ENCODE data around the gene LDLRAD3.

Gene LDLRAD3

GRCh38 chr11:36121054-36121453, 177.2 kb downstream of the LDLRAD3 start:
- Histone ChIP-seq H4K20me1 (ENCODE audit: insufficient read depth, low read length) (no peaks in the 10 kb centered on the region), H2AFZ (ENCODE audit: low read depth, low read length) (no peak overlapping the region), H3K27ac (ENCODE audit: low read length) (no peak overlapping the region), H3K4me3 (ENCODE audit: low read length) (no peak overlapping the region), H3K79me2 (ENCODE audit: low read length) (no peaks in the 10 kb centered on the region), H3K4me1 (ENCODE audit: low read length) (no peaks in the 10 kb centered on the region), H3K27me3 (ENCODE audit: low read depth, low read length) (peaks cover 5% of the 10 kb centered on the region), H3K4me2 (ENCODE audit: low read length) (no peak overlapping the region), H3K9me3 (ENCODE audit: insufficient read depth, low read length) (no peaks in the 10 kb centered on the region), H3K36me3 (replicated peaks; ENCODE audit: low read depth, low read length) (no peaks in the 10 kb centered on the region), H3K9ac (ENCODE audit: low read length) (no peak overlapping the region)
- TF ChIP-seq CTCF (IDR thresholded peaks at IDR 0.05; ENCODE audit: low read depth, low read length): no peak

- TF ChIP-seq CTCF (IDR thresholded peaks at IDR 0.05; ENCODE audit: low read depth, low read length): no peak
- no peak for TF ChIP-seq EZH2phosphoT487 (IDR thresholded peaks at IDR 0.05; ENCODE audit: low read depth)
- H3K27ac ChIP-seq (ENCODE audit: low read length): no peak overlapping the region
- H3K4me1 ChIP-seq (ENCODE audit: low read length): no peaks in the 10 kb centered on the region
- H3K9ac ChIP-seq (ENCODE audit: low read length): no peak overlapping the region
- no peaks in the 10 kb centered on the region for H3K79me2 ChIP-seq (ENCODE audit: low read length)
- no peak overlapping the region for H3K4me3 ChIP-seq (ENCODE audit: low read length)
- H3K9me3 ChIP-seq (ENCODE audit: insufficient read depth, low read length): no peaks in the 10 kb centered on the region
- no peak overlapping the region for H3K4me2 ChIP-seq (ENCODE audit: low read length)
- no peak overlapping the region for H2AFZ ChIP-seq (ENCODE audit: low read depth, low read length)
- H4K20me1 ChIP-seq (ENCODE audit: insufficient read depth, low read length): no peaks in the 10 kb centered on the region
- H3K27me3 ChIP-seq (ENCODE audit: low read depth, low read length): peaks cover 17% of the 10 kb centered on the region
- no peaks in the 10 kb centered on the region for H3K36me3 ChIP-seq (replicated peaks; ENCODE audit: low read depth, low read length)
Measured at GRCh38 chr11:36122671-36123070, 178.8 kb downstream of the LDLRAD3 start.

DNA sequence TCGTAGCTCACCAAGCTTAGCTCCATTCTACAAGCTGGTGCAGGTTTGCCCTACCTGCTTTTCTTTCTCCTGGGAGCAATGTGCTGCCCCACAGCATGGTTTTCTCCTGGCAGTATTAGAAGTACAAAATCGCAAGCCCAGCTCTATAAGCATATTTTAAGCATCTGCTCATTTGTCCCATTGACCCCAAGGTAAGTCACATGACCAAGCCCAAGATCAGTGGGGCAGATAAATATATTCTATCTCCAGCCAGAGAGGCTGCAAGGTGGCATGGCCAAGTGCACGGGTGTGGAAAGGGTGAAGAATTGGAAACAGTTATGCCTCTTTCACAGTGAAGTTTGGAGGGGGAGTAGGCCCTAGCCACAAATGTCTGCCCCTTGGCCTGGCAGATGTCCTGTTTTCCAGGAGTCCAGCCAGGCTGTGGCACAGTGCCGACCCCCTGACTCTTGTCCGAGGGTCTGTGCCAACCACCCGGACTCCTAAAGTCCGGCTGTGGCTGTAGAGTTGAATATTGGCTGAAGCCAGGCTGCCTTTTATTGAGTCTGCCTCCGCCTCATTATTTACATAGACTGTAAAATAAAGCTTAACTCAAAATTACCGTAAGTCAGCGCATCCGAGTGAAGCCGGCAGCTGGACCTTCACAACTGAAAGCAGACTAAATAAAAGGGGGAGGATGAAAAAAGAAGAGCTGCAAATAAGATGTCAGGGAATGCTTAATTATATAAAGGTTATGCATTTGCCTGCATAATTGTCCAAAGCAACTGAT, 179.7 kb downstream of the LDLRAD3 start:
- H3K9me3 ChIP-seq (ENCODE audit: insufficient read depth, low read length): no peaks in the 10 kb centered on the region
- no peak overlapping the region for H3K27ac ChIP-seq (ENCODE audit: low read length)
- H3K27me3 ChIP-seq (ENCODE audit: low read depth, low read length): peaks cover 22% of the 10 kb centered on the region
- H3K79me2 ChIP-seq (ENCODE audit: low read length): no peaks in the 10 kb centered on the region
- H3K9ac ChIP-seq (ENCODE audit: low read length): no peak overlapping the region
- no peak overlapping the region for H2AFZ ChIP-seq (ENCODE audit: low read depth, low read length)
- no peaks in the 10 kb centered on the region for H3K4me1 ChIP-seq (ENCODE audit: low read length)
- H3K4me2 ChIP-seq (ENCODE audit: low read length): no peak overlapping the region
- TF ChIP-seq CTCF (IDR thresholded peaks at IDR 0.05; ENCODE audit: low read depth, low read length) (no peak), EZH2phosphoT487 (IDR thresholded peaks at IDR 0.05; ENCODE audit: low read depth) (no peak)
- no peaks in the 10 kb centered on the region for H4K20me1 ChIP-seq (ENCODE audit: insufficient read depth, low read length)
- H3K4me3 ChIP-seq (ENCODE audit: low read length): no peak overlapping the region
- no peaks in the 10 kb centered on the region for H3K36me3 ChIP-seq (replicated peaks; ENCODE audit: low read depth, low read length)

DNA sequence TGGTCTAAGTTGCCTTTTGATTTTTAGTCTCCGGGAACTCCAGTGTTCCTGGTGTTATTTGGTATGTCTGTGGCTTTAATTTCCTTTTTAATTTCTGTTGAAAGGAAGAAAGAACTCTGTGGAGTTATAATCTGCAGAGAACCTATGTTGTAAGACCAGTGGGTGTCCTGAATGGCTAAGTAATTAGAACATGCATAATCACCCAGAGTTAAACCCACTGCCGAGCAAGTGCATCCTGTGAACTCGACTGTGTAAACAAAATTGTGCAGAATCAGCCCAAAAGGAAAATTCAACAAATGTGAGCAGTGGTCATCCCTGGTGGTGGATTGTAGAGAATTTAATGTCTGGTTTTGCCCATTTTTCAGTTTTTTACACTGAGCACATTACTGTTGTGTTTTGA, 182.8 kb downstream of the LDLRAD3 start:
- H3K9ac ChIP-seq (ENCODE audit: low read length): no peak overlapping the region
- H3K36me3 ChIP-seq (replicated peaks; ENCODE audit: low read depth, low read length): no peaks in the 10 kb centered on the region
- no peak overlapping the region for H2AFZ ChIP-seq (ENCODE audit: low read depth, low read length)
- H3K4me3 ChIP-seq (ENCODE audit: low read length): no peak overlapping the region
- peaks cover 38% of the 10 kb centered on the region for H3K27me3 ChIP-seq (ENCODE audit: low read depth, low read length)
- no peaks in the 10 kb centered on the region for H3K4me1 ChIP-seq (ENCODE audit: low read length)
- H3K27ac ChIP-seq (ENCODE audit: low read length): no peak overlapping the region
- H3K9me3 ChIP-seq (ENCODE audit: insufficient read depth, low read length): no peaks in the 10 kb centered on the region
- H3K4me2 ChIP-seq (ENCODE audit: low read length): no peak overlapping the region
- H3K79me2 ChIP-seq (ENCODE audit: low read length): no peaks in the 10 kb centered on the region
- TF ChIP-seq EZH2phosphoT487 (IDR thresholded peaks at IDR 0.05; ENCODE audit: low read depth): no peak
- TF ChIP-seq CTCF (IDR thresholded peaks at IDR 0.05; ENCODE audit: low read depth, low read length): no peak
- H4K20me1 ChIP-seq (ENCODE audit: insufficient read depth, low read length): no peaks in the 10 kb centered on the region
